ENCODE results near the gene CLIP1.
"Not testable (repeated sequence)": the region's sequence is repeated elsewhere in the genome, so short reads cannot be mapped to it uniquely, and the experiment has no call there.

The CLIP1 gene

DNA sequence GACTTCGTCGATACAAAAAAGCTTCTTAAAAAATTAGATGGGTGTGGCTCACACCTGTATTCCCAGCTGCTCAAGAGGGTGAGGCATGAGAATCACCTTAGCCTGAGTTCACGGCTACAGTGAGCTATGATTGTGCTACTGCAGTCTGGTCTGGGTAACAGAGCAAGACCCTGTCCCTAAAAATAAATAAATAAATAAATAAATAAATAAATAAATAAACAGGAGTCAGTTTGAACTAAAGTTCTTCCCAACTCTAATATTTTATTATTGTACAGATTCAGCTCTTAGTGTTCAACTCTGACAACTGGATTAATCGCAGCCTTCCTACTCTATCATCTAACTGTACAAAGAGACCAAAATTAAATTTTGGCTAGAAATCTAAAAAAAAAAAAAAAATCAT lies 12.7 kb upstream of the CLIP1 start:
- no peak for DNase-seq (ENCODE audit: low spot score)

DNA sequence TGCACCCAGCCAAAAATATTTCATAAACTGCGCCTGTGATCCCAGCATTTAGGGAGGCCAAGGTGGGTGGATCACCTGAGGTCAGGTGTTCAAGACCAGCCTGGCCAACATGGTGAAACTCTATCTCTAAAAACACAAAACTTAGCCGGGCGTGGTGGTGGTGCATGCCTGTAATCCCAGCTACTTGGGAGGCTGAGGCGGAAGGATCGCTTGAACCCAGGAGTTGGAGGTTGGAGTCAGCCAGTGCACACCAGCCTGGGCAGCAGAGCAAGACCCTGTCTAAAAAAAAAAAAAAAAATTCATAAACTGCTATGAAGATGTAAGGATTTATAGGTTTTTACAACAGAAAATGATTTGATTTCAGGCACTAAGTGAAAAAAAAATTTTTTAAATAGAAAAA lies 6.6 kb upstream of the CLIP1 start:
- DNase-seq (ENCODE audit: low spot score): not testable (repeated sequence)

DNA sequence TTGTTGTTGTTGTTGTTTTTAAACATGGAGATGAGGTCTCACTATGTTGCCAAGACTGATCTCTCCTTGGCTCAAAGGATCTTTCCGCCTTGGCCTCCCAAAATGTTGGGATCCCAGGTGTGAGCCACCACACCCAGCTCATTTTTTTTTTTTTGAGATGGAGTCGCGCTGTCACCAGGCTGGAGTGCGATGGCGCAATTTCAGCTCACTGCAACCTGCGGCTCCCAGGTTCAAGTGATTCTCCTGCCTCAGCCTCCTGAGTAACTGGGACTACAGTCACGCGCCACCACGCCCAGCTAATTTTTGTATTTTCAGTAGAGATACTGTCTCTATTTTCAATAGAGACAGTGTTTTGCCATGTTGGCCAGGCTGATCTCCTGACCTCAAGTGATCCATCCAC lies 4.9 kb upstream of the CLIP1 start:
- DNase-seq (ENCODE audit: low spot score): no peak

DNA sequence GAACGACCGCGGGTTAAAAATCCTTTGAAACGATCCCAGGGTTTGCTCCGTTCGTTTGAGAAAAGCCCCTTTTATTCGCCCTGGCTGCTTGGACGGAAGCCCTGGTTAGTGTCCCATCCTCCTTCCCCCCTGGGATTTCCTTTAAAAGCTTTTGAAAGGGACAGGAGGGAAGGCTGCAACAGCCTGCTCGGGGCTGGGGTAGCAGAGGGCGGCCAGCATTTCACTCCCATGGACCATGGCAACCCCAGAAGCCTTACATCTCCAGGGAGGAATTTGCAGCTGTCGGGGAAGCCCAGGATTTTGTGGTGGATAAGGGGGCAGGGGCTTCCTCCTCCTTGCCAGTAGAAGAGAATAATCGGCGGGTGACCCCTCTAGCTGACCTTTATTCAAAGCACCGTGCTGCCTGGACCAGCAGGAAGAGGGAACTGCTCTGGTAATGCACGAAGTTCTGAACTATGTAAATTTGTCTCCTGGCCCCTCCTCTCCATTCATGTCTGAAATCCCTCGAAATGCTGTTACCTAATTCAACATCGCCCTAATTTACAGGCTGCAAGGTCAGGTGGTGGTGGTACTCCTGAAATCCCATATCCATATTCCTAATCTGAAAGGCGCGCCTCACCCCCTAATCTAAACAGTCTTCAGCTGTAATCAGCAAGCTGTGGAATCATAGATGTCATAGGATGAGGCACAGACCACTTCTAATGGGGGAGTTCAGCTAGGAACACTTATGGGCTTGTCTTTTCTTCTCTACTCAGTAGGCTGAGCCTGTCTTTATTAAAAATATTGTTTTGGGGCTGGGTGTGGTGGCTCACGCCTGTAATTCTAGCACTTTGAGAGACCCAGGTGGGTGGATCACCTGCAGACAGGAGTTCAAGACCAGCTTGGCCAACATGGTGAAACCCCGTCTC lies 1.0 kb upstream of the CLIP1 start:
- DNase-seq (ENCODE audit: low spot score): no peak

DNA sequence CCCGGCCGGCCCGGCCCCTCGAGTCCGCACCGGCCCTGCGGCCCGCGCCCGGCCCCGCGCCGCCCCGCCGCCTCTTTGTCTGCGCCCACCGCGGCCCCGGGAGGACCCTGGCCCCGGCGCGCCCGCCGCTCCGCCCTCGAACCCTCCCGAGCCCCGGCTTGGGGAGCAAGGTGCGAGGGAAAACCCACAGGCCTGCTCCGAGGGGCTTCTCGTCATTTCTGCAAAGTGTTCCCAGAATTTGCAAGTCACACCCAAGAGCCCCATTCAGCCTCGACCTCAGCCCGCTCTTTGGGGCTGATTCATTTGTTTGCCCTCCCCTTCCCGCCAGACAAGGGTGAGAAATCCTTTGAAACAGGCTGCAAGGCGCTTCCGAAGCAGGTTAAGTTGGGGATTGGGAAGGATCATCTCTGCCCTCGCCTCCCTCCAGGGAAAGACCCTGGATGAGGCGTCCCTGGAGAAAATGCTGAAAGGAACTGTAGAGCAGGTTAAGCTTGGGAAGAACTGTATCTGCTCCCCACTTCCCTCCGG lies 325 bp upstream of the CLIP1 start:
- DNase-seq (ENCODE audit: low spot score): no peak

DNA sequence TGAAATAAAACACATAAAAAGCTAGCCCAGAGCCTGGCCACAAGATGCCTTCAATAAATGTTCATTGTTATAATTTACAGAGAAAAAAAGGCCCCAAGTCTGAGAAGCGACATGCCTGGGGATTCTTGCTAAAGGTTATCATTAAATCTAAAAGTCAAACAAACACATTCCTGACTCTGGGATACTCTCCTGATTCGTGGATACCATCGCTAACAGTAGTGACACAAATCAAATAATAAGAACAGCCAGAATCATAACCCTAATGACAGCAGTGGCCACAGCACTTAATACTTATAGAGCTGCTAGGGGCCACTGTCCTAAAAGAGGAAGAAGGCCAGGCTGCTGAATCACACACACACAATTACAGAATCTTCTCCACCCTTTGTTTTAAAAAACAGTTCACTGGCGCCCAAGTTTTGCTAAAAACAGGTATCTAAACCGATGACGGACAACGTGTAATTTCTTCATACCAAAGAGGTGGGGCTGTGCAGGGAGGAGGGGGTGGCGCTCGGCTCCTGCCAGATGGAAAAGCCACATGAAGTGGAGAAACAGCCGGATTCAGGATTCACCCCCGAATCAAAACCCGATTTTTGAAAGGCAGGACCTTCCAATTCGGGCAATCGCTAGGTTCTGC lies 1.2 kb downstream of the CLIP1 start:
- DNase-seq (ENCODE audit: low spot score): no peak

DNA sequence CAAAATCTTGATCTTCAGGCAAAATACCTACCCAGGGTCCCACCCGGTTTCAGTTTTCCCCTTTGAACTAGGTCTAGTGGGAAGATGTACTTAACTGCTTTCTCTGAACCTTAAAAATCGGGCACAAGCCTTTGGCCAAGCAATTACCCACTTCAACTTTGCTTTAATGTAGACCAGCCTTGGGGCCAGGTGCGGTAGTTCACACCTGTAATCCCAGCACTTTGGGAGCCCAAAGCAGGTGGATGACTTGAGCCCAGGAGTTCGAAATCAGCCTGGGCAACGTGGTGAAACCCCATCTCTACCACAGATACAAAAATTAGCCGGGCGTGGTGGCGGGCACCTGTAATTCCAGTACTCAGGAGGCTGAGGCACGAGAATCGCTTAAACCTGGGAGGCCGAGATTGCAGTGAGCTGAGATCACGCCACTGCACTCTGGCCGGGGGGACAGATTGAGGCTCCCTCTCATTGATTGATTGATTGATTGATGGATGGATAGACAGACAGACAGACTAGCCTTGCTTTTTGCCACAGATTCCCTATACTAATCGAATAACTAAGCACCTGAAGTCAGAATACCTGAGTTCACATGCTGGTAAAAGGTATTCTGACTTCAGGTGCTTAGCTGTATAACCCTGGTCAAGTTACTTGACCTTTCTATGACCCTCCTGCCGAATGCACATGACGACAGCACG lies 1.9 kb downstream of the CLIP1 start:
- no peak for DNase-seq (ENCODE audit: low spot score)

DNA sequence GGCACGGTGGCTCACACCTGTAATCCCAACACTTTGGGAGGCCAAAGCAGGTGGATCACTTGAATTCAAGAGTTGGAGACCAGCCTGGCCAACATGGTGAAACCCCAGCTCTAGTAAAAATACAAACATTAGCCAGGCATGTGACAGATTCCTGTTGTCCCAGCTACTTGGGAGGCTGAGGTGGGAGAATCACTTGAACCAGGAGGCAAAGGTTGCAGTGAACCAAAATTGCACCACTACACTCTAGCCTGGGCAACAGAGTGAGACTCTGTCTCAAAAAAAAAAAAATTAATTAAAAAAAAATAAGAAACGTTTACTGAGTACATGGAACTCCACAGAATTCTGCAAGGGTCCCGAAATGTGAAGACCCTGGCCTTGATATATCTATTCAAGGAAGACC lies 3.4 kb downstream of the CLIP1 start:
- not testable (repeated sequence) for DNase-seq (ENCODE audit: low spot score)

DNA sequence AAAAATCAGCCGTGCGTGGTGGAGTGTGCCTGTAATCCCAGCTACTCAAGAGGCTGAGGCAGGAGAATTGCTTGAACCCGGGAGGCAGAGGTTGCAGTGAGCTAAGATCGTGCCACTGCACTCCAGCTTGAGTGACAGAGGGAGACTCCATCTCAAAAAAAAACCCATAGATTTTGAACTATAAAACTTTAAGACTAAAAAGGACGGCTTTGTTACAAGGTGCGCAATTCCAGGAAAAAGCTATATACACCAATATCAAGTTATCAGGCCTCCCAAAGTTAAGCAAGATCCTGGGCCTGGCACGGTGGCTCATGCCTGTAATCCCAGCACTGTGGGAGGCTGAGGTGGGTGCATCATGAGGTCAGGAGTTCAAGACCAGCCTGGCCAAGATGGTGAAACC lies 6.8 kb downstream of the CLIP1 start:
- DNase-seq (ENCODE audit: low spot score): not testable (repeated sequence)

DNA sequence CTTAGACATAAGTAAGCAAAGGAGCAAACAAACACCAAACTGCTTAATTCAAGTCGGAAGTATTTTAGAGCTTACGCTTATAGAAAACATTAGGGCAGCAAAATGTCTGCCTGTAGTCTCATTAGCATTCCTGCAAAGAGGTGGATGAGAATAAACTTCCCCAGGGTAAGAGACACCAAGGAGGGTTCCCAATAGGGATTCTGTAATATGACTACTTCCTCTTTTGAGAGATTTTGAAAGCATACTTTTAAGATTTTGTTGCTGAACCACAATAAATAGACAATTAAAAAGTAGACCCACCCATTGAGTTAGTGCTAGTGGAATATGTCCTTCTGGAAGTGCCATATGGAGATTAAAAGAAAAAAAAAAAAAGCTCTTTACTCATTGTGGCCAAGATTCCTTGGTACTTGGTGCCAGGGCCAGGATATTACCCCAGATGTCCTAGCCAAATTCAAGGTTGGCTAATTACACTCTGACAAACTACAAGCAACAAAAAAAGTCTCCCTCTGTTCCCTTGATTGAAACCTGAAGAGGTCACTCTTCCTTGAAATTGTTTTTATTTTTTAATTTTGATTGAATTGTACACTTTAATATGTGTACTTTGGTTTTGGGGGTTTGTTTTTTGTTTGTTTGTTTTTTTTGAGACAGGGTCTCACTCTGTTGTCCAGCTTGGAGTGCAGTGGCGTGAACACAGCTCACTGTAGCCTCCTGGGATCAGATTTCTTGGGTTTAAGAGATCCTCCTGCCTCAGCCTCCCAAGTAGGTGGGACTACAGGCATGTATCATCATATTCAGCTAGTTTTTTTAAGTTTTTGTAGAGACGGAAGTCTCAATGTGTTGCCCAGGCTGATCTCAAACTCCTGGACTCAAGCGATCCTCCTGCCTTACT lies 8.7 kb downstream of the CLIP1 start:
- no peak for DNase-seq (ENCODE audit: low spot score)

DNA sequence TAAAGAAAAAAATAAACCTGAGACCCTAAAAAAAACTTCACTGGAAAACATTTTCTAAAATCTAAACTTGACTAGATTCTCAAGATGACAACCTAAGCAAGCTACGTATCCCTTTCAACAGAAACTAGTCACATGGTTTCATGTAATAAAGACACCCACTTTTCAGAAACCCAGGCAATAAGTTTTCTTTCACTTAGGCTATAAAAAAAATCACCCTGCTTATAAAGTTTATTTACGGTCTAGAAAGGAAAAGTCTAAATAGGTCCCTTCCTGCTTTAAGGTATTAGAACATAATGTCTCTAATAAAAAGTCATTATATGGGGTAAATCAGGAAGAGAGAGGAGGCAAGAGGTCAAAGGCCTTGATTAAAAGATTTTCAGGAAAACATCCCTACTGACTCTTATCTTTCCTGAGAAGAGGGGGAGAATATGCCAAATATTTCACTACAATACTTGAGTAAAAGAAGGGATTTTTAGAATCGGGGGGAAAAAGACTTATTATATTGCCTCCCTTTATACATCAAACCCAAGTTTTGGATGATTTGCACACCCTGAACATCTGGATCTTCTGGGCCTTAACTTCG lies 9.5 kb downstream of the CLIP1 start:
- no peak for DNase-seq (ENCODE audit: low spot score)

DNA sequence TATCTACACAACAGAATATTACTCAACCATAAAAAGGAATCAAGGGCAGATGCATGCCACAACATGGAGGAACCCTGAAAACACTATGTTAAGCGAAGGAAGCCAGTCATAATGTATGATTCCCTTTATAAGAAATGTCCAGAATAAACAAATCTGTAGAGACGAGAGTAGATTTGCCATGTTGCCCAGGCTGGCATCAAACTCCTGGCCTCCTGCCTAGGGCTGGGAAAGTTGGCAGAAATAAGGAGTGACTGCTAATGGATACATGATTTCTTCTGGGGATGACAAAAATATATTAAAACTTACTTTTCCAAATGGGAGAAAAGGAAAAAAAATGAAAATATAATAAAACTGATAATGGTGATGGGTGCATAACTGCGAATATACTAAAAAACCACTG lies 10.9 kb downstream of the CLIP1 start:
- no peak for DNase-seq (ENCODE audit: low spot score)

DNA sequence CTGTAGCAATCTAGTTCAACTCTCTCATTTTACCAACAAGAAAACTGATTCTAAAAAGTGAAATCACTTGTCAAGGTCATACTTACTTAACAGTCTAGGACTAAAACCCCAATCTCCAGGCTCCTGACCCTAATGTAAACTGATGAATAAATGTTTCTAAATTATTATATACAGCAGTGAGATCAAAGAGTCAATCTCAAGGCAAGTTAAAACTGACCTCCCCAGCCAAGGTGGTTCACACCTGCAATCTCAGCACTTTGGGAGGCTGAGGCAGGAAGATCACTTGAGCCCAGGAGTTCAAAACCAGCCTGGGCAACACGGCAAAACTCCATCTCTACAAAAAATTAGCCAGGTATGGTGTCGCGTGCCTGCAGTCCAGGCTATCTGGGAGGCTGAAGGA lies 15.3 kb downstream of the CLIP1 start:
- DNase-seq (ENCODE audit: low spot score): no peak

DNA sequence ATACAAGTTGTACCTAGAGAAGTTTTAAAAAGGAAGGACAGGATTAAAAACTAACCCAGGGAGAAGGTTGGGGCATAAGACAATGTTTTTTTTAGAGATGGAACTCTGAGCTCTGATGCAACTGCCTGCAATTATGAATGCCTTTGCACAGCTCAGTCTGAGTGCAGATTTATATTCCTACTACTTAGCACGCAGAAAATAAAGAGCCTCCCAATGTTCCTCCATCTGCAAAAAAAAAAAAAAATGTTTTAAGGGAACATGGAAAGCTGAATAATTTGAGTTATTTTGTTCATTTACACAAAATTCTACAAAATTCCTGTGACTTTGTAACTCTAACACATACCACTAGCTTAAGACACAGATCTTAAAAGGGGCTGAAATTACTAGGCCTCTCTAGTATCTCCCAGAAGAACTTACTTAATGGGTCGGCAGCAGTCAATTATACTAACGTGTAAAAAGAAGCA lies 15.7 kb downstream of the CLIP1 start:
- DNase-seq (ENCODE audit: low spot score): no peak

DNA sequence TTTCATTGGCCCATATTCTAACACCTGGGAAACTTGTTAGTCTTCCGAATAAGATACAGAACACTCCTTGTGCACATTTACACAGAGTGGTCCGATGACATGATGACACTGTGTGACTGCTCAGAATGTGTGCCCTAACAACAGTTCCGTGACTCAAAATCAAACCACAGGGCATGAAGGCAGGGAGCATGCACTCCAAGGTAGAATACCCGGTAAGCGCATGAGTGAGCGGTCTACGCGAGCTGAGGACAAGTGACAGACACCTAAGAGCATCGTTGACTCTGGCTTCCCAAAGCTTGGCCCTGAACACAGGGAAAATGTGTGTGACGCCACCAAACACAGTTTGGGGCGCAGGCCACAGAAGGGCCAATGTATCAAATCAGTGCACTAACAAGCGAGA lies 18.6 kb downstream of the CLIP1 start:
- no peak for DNase-seq (ENCODE audit: low spot score)

DNA sequence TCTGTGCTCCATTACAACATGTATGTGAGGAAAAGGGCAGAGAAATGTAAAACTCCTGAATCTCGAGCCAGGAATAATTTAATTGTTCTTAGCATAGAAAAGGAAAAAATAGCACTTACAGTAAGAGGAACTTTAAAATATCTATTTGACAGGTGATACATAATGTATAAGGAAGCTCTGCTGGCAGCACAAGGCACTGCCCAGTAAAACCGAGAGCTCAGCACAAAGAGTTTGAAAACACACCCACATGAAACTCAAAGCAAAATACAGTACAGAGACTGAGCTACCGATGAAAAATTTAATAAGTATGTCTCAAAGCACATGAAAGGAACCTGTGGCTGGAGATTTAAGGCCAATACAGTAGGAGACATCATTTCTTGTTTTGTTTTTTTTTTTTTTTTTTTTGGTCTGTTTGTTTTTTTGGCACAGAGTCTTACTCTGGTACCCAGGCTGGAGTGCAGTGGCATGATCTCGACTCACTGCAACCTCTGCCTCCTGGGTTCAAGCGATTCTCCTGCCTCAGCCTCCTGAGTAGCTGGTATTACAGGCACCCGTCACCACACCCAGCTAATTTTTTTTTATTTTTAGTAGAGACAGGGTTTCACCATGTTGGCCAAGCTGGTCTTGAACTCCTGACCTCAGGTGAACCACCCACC lies 19.2 kb downstream of the CLIP1 start:
- no peak for DNase-seq (ENCODE audit: low spot score)

DNA sequence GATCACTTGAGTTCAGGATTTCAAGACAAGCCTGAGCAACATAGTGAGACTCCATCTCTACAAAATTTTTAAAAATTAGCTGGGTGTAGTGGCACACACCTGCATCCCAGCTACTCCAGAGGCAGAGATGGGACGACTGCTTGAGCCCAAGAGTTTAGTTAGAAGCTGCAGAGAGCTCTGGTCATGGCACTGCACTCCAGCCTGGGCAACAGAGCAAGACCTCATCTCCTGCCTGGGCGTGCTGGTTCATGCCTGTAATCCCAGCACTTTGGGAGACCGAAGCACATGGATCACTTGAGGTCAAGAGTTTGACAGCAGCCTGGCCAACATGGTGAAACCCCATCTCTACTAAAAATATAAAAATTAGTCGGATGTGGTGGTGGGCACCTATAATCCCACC lies 20.2 kb downstream of the CLIP1 start:
- no peak for DNase-seq (ENCODE audit: low spot score)

DNA sequence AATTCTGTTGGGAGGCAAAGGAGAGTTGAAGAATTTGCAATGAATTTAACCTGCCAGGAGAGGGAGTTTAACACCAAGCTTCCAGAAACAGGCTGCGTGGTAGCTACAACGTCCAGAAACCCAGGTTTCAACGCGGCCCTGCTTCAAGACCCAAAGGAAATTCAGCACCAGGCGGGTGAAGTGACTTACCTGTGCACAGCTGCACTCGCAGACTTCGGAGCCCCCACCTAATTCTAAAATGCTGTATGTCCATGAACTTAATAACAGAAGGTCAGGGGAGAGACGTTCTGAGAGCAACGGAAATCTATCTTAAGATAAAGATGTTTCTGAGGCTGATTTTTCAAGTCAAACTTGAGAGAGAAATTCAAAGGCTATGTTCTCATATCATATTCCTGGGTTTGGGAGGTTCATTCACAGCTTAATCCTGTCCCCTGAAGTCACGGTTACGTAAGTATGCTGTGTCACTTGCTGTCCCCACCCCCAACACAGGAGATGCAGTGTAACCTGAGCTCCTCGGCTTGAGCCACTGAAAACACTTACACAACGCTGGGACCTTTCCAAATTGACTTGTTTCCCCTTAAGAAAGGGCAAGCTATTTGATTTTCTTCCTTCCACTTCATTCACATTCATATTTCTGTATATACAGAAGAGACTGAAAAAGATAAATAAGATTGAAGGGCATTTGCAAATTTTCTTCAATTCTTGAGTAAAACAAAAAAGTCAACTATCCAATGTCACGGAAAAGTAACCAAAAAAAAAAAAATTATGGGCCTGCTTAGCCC lies 22.7 kb downstream of the CLIP1 start:
- DNase-seq (ENCODE audit: low spot score): peak; percentile 84

DNA sequence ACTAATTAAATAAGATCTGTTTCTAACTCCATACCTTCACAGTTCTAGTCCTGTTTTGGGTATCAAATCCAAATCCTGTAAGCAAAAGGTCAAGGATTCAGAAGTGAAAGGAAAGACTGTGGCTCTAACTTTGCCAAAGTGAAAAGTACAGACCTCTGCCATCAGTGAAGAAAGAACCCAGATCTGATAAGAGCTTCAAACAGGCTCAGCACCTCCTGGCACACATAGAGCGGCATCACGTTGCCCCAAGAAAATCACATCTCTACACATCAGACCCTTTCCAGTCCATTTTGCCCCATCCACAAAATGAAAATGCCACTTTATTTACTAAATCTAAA lies 23.2 kb downstream of the CLIP1 start:
- no peak for DNase-seq (ENCODE audit: low spot score)

DNA sequence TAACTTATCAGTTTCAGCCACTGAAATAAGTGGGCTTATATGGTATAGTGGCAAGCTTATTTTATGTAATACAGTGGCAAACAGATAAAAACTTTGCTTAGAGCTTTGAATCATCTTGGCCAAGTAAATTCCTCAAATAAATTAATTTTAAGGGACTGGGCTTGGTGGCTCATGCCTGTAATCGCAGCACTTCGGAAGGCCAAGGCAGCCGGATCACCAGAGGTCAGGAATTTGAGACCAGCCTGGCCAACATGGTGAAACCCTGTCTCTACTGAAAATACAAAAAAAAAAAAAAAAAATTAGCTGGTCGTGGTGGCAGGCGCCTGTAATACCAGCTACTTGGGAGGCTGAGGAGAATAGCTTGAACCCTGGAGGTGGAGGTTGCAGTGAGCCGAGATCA lies 24.5 kb downstream of the CLIP1 start:
- DNase-seq (ENCODE audit: low spot score): not testable (repeated sequence)

Data from hematopoietic multipotent progenitor cell treated with erythropoietin and hydrocortisone succinate and interleukin-3 and kit ligand, for 15 days (in vitro differentiated cells).